MM.1S (cell line): ENCODE data around the gene TMEM127.

Experiments used
- EZH2phosphoT487 ChIP-seq: fragments of 300-600 bp; sonication (generic); IDR thresholded peaks from 2 replicates; pipeline ENCODE4 v1.6.1; 2018; ENCODE audit warnings: antibody characterized with exemption, low read length
- TF ChIP-seq, protein P1 (sequence below): fragments of 300-600 bp; sonication (generic); IDR thresholded peaks from 2 replicates; pipeline ENCODE4 v1.5.1; 2016; ENCODE audit warnings: antibody characterized with exemption, low read length, mixed read lengths

- TF ChIP-seq, protein P1, sequence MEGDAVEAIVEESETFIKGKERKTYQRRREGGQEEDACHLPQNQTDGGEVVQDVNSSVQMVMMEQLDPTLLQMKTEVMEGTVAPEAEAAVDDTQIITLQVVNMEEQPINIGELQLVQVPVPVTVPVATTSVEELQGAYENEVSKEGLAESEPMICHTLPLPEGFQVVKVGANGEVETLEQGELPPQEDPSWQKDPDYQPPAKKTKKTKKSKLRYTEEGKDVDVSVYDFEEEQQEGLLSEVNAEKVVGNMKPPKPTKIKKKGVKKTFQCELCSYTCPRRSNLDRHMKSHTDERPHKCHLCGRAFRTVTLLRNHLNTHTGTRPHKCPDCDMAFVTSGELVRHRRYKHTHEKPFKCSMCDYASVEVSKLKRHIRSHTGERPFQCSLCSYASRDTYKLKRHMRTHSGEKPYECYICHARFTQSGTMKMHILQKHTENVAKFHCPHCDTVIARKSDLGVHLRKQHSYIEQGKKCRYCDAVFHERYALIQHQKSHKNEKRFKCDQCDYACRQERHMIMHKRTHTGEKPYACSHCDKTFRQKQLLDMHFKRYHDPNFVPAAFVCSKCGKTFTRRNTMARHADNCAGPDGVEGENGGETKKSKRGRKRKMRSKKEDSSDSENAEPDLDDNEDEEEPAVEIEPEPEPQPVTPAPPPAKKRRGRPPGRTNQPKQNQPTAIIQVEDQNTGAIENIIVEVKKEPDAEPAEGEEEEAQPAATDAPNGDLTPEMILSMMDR, result no peak
- TF ChIP-seq EZH2phosphoT487, result no peak
Measured at GRCh38 chr2:96241900-96242611, 23.7 kb downstream of the TMEM127 start.
